ENCODE data around the gene XPO4. TPM values are rescaled to one million over a fixed set of nuclear protein-coding genes. Genes with fewer than 3 reads are reported as not detected.

The XPO4 gene
- total RNA-seq, 3 donors from 2014 or later = 17.1 to 24.6 (median 17.7) TPM

GRCh38 chr13:20904908-20905307 is 2.4 kb upstream of the XPO4 start:
- TF ChIP-seq POLR2AphosphoS5 (IDR thresholded peaks at IDR 0.05) (no peak), CTCF (IDR thresholded peaks at IDR 0.05) (no peak), POLR2A (IDR thresholded peaks at IDR 0.05) (no peak)
- intact Hi-C loops (cut with DNase I; ENCODE audit: low total_unique reads) = no loop called here
- Histone ChIP-seq H3K36me3 (no peaks in the 10 kb centered on the region), H3K27ac (no peak overlapping the region), H3K4me1 (peaks cover 0 to 3% of the 10 kb centered on the region in 2 donors), H3K4me3 (no peak overlapping the region), H3K9me3 (no peaks in the 10 kb centered on the region), H3K27me3 (no peaks in the 10 kb centered on the region)
- no peak for DNase-seq (ENCODE audit: low spot score in 2 of 2)

- Histone ChIP-seq H3K36me3 (no peaks in the 10 kb centered on the region), H3K4me1 (peaks cover 0 to 3% of the 10 kb centered on the region in 2 donors), H3K4me3 (peak overlapping the region; percentile 67 to 97 (median 78)), H3K27ac (peak overlapping the region; percentile 94 to 96), H3K9me3 (no peaks in the 10 kb centered on the region), H3K27me3 (no peaks in the 10 kb centered on the region)
- TF ChIP-seq CTCF (IDR thresholded peaks at IDR 0.05) = no peak
- no peak for TF ChIP-seq POLR2A (IDR thresholded peaks at IDR 0.05)
- TF ChIP-seq POLR2AphosphoS5 (IDR thresholded peaks at IDR 0.05) = no peak
- DNase-seq (ENCODE audit: low spot score in 2 of 2) = no peak
- intact Hi-C loops (cut with DNase I; ENCODE audit: low total_unique reads) = no loop called here
Measured at GRCh38 chr13:20903164-20903475, 574 bp upstream of the XPO4 start.

DNA sequence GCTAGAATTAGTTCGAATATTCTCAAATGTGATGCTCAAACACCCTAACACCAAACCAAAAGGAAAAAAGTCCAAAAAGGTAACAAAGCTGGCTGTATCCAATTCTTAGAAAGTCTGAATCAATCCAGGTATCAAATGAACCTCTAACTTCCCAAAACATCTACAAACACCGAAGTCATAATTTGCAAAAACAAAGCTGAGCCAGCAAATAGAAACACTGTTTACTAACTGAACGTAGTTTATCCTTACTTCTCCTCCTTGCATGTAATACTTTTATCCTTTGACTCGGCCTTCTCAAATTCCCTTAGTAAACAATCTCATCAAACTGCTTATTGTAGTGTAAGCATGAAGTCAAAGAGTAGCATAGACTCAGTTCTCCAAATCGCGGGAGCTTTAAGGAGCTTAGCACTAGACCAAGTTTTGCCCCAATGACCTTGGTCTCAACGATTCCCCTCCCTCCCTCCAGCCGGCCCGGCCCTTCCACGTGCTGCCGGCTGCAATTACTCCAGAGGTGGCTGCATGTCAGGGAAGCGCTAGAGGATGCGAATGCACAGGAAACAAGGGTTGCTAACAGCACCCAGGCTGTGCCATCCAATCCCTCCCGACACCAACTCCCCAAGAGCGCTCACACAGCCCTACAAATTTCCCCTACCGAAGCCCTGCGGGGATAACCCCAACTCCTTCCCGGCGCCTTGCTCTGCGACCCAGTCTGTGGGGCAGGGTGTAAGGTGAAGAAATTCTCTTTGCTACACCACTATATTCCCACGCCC is 693 bp downstream of the XPO4 start:
- DNase-seq (ENCODE audit: low spot score in 2 of 2) = no peak
- intact Hi-C loops (cut with DNase I; ENCODE audit: low total_unique reads) = no loop called here
- no peak for TF ChIP-seq POLR2A (IDR thresholded peaks at IDR 0.05)
- no peak for TF ChIP-seq CTCF (IDR thresholded peaks at IDR 0.05)
- no peak for TF ChIP-seq POLR2AphosphoS5 (IDR thresholded peaks at IDR 0.05)

GRCh38 chr13:20894245-20894644 is 8.3 kb downstream of the XPO4 start:
- intact Hi-C loops (cut with DNase I; ENCODE audit: low total_unique reads) = no loop called here
- no peak for DNase-seq (ENCODE audit: low spot score in 2 of 2)
- H3K36me3 ChIP-seq = no peaks in the 10 kb centered on the region
- no peak overlapping the region for H3K4me3 ChIP-seq
- H3K27me3 ChIP-seq = no peaks in the 10 kb centered on the region
- no peaks in the 10 kb centered on the region for H3K9me3 ChIP-seq
- H3K27ac ChIP-seq = no peak overlapping the region
- no peak for TF ChIP-seq POLR2A (IDR thresholded peaks at IDR 0.05)
- no peak for TF ChIP-seq CTCF (IDR thresholded peaks at IDR 0.05)
- TF ChIP-seq POLR2AphosphoS5 (IDR thresholded peaks at IDR 0.05) = no peak
- H3K4me1 ChIP-seq = no peaks in the 10 kb centered on the region

More for the DNA sequence above, 693 bp downstream of the XPO4 start:
- Histone ChIP-seq H3K27me3 (no peaks in the 10 kb centered on the region), H3K9me3 (no peaks in the 10 kb centered on the region), H3K4me1 (peaks cover 0 to 3% of the 10 kb centered on the region in 2 donors), H3K4me3 (peak overlapping the region; percentile 67 to 97 (median 78)), H3K36me3 (no peaks in the 10 kb centered on the region), H3K27ac (peak overlapping the region; percentile 94 to 96)

DNA sequence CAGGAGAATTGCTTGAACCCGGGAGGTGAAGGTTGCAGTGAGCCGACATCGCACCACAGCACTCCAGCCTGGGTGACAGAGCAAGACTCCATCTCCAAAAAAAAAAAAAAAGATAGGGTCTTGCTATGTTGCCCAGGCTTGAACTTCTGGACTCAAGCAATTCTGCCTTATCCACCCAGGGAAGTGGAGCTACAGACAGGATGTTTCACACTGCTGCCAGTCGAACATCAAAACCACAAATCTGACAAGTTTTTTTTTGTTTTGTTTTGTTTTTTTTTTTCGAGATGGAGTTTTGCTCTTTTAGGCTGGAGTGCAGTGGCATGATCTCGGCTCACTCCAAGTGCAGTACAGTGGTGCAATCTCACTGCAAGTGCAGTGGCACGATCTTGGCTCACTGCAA is 10.8 kb downstream of the XPO4 start:
- Histone ChIP-seq H3K4me1 (no peaks in the 10 kb centered on the region), H3K4me3 (no peak overlapping the region), H3K9me3 (no peaks in the 10 kb centered on the region), H3K27me3 (no peaks in the 10 kb centered on the region), H3K36me3 (no peaks in the 10 kb centered on the region), H3K27ac (no peak overlapping the region)
- TF ChIP-seq POLR2A (IDR thresholded peaks at IDR 0.05) (no peak), CTCF (IDR thresholded peaks at IDR 0.05) (no peak), POLR2AphosphoS5 (IDR thresholded peaks at IDR 0.05) (no peak)
- DNase-seq (ENCODE audit: low spot score in 2 of 2) = no peak
- intact Hi-C loops (cut with DNase I; ENCODE audit: low total_unique reads) = no loop called here

Measured in breast epithelium (tissue), 4 donors.